ENCODE measurements around the gene CACNA2D3. TPM values are rescaled to one million over a fixed set of nuclear protein-coding genes. Genes with fewer than 3 reads are reported as not detected.

CACNA2D3 gene
- polyA plus RNA-seq, 3 donors = 8.3 to 21.5 (median 10.4) TPM

- Histone ChIP-seq H3K27me3 (ENCODE audit: control insufficient read depth in 2 of 2, insufficient read depth in 2 of 2, low read length in 2 of 2) (no peaks in the 10 kb centered on the region), H4K20me1 (ENCODE audit: insufficient read depth, low read length) (no peaks in the 10 kb centered on the region), H3K9ac (ENCODE audit: insufficient read depth, low read length, poor library complexity, severe bottlenecking) (no peak overlapping the region), H3K27ac (ENCODE audit: low read depth in 1 of 2, low read length in 2 of 2) (no peak overlapping the region), H3K4me3 (replicated peaks in 1 of 3; ENCODE audit: low read depth in 2 of 3, low read length in 3 of 3) (no peak overlapping the region), H2AFZ (ENCODE audit: insufficient read depth, low read depth, low read length, poor library complexity, severe bottlenecking) (no peak overlapping the region), H3K4me1 (ENCODE audit: control insufficient read depth in 1 of 2, insufficient read depth in 2 of 2, low read length in 2 of 2) (no peaks in the 10 kb centered on the region), H3K9me3 (replicated peaks in 1 of 2; ENCODE audit: control insufficient read depth in 1 of 2, insufficient read depth in 1 of 2, low read length in 2 of 2) (peaks cover 0 to 10% of the 10 kb centered on the region in 2 donors), H3K79me2 (ENCODE audit: insufficient read depth, low read length) (no peaks in the 10 kb centered on the region), H3K36me3 (replicated peaks in 1 of 2; ENCODE audit: control insufficient read depth in 1 of 2, insufficient read depth in 2 of 2, low read length in 2 of 2) (no peaks in the 10 kb centered on the region), H3K4me2 (replicated peaks; ENCODE audit: extremely low read depth, low read length, poor library complexity, severe bottlenecking) (no peak overlapping the region)
- WGBS (ENCODE audit: insufficient coverage) = no CpG with 5 or more reads among the region's 1 CpG
- DNase-seq = no peak
- no peak for TF ChIP-seq CTCF (IDR thresholded peaks at IDR 0.05)
- no peak overlapping the region for H3K4me3 Mint-ChIP-seq
- no peak overlapping the region for H3K27ac Mint-ChIP-seq
- H3K4me1 Mint-ChIP-seq = no peaks in the 10 kb centered on the region
- no peaks in the 10 kb centered on the region for H3K36me3 Mint-ChIP-seq
- H3K27me3 Mint-ChIP-seq (ENCODE audit: low read depth in 3 of 3) = peaks cover 0 to 2% (median 0%) of the 10 kb centered on the region in 3 donors
- intact Hi-C loops (cut with micrococcal nuclease) = no loop called here
- H3K9me3 Mint-ChIP-seq = peaks cover 0 to 20% (median 7%) of the 10 kb centered on the region in 7 donors
Observed at GRCh38 chr3:54719914-54720313, 597.6 kb downstream of the CACNA2D3 start.

- Histone ChIP-seq H3K79me2 (ENCODE audit: insufficient read depth, low read length) (no peaks in the 10 kb centered on the region), H3K4me3 (replicated peaks in 1 of 3; ENCODE audit: low read depth in 2 of 3, low read length in 3 of 3) (no peak overlapping the region), H3K9me3 (replicated peaks in 1 of 2; ENCODE audit: control insufficient read depth in 1 of 2, insufficient read depth in 1 of 2, low read length in 2 of 2) (peaks cover 0 to 10% of the 10 kb centered on the region in 2 donors), H4K20me1 (ENCODE audit: insufficient read depth, low read length) (no peaks in the 10 kb centered on the region), H3K9ac (ENCODE audit: insufficient read depth, low read length, poor library complexity, severe bottlenecking) (no peak overlapping the region), H3K36me3 (replicated peaks in 1 of 2; ENCODE audit: control insufficient read depth in 1 of 2, insufficient read depth in 2 of 2, low read length in 2 of 2) (no peaks in the 10 kb centered on the region), H3K4me1 (ENCODE audit: control insufficient read depth in 1 of 2, insufficient read depth in 2 of 2, low read length in 2 of 2) (no peaks in the 10 kb centered on the region), H3K4me2 (replicated peaks; ENCODE audit: extremely low read depth, low read length, poor library complexity, severe bottlenecking) (no peak overlapping the region), H3K27ac (ENCODE audit: low read depth in 1 of 2, low read length in 2 of 2) (no peak overlapping the region), H3K27me3 (ENCODE audit: control insufficient read depth in 2 of 2, insufficient read depth in 2 of 2, low read length in 2 of 2) (no peaks in the 10 kb centered on the region), H2AFZ (ENCODE audit: insufficient read depth, low read depth, low read length, poor library complexity, severe bottlenecking) (no peak overlapping the region)
- no peak overlapping the region for H3K4me3 Mint-ChIP-seq
- H3K27me3 Mint-ChIP-seq (ENCODE audit: low read depth in 3 of 3) = peaks cover 0 to 2% (median 0%) of the 10 kb centered on the region in 3 donors
- H3K36me3 Mint-ChIP-seq = no peaks in the 10 kb centered on the region
- no peak for TF ChIP-seq CTCF (IDR thresholded peaks at IDR 0.05)
- H3K27ac Mint-ChIP-seq = no peak overlapping the region
- H3K4me1 Mint-ChIP-seq = no peaks in the 10 kb centered on the region
- no CpG with 5 or more reads among the region's 1 CpG for WGBS (ENCODE audit: insufficient coverage)
- peaks cover 0 to 22% (median 9%) of the 10 kb centered on the region in 7 donors for H3K9me3 Mint-ChIP-seq
- no peak for DNase-seq
- intact Hi-C loops (cut with micrococcal nuclease) = no loop called here
Observed at GRCh38 chr3:54720604-54721003, 598.3 kb downstream of the CACNA2D3 start.

All from CD14-positive monocyte (primary cell).